WTC11 (cell line): Measurements from ENCODE around the gene ACACA. TPM values are rescaled to one million over a fixed set of nuclear protein-coding genes. Genes with fewer than 3 reads are reported as not detected.

Experiments used
- ATAC-seq: fragments of 200-7000 bp; cut with Tn5 transposase; 2 replicates; pipeline ENCODE4 v1.10.0; 2021; ENCODE audit warnings: mild to moderate bottlenecking, moderate library complexity
- CTCF ChIA-PET: fragments of 300-600 bp; sonication (Branson Sonifier 250); formaldehyde crosslinking; loops from one replicate; lab custom pipeline; 2021; ENCODE audit warnings: antibody characterized with exemption; lab: Charles Lee
- POLR2A ChIA-PET: fragments of 350-600 bp; sonication (Branson Sonifier 250); formaldehyde crosslinking; loops from one replicate; lab custom pipeline; 2021; ENCODE audit warnings: antibody characterized with exemption; lab: Charles Lee
- DNase-seq: peaks from one replicate; pipeline ENCODE4 v3.0.0; 2021; ENCODE audit warnings: low spot score
- H3K27ac Mint-ChIP-seq: 2 replicates; pipeline ENCODE4 v1.8.0; 2021; ENCODE audit warnings: mixed read lengths
- H3K27me3 Mint-ChIP-seq: 2 replicates; pipeline ENCODE4 v1.8.0; 2021; ENCODE audit warnings: low read depth, mild to moderate bottlenecking, moderate library complexity, mixed read lengths
- H3K36me3 Mint-ChIP-seq: 2 replicates; pipeline ENCODE4 v1.8.0; 2021; ENCODE audit warnings: mixed read lengths
- H3K4me1 Mint-ChIP-seq: 2 replicates; pipeline ENCODE4 v1.8.0; 2022; ENCODE audit warnings: mixed read lengths
- H3K4me3 Mint-ChIP-seq: 2 replicates; pipeline ENCODE4 v1.8.0; 2021; ENCODE audit warnings: mild to moderate bottlenecking, moderate library complexity, mixed read lengths
- H3K9me3 Mint-ChIP-seq: 2 replicates; pipeline ENCODE4 v1.8.0; 2021; ENCODE audit warnings: mixed read lengths
- ATF6 ChIP-seq: sonication (generic); formaldehyde crosslinking; IDR thresholded peaks from 2 replicates; pipeline ENCODE4 v1.8.1; 2023; ENCODE audit warnings: mild to moderate bottlenecking, missing genetic modification reagents
- CTCF ChIP-seq: fragments of 200-600 bp; IDR thresholded peaks from 2 replicates; pipeline ENCODE4 v1.8.0; 2022; ENCODE audit warnings: antibody characterized with exemption
- EMX1 ChIP-seq: fragments of 250-450 bp; sonication (Bioruptor Pico); IDR thresholded peaks from 2 replicates; pipeline ENCODE4 v1.8.0; 2021; ENCODE audit warnings: mild to moderate bottlenecking
- ESRRA ChIP-seq: sonication (generic); formaldehyde crosslinking; IDR thresholded peaks from 2 replicates; pipeline ENCODE4 v1.8.1; 2022; ENCODE audit warnings: mild to moderate bottlenecking, missing genetic modification reagents, borderline replicate concordance
- ETV6 ChIP-seq: sonication (generic); formaldehyde crosslinking; IDR thresholded peaks from 2 replicates; pipeline ENCODE4 v1.8.1; 2022; ENCODE audit warnings: mild to moderate bottlenecking, missing genetic modification reagents
- GABPB1 ChIP-seq: sonication (generic); formaldehyde crosslinking; IDR thresholded peaks from 2 replicates; pipeline ENCODE4 v1.8.1; 2023; ENCODE audit warnings: mild to moderate bottlenecking, missing genetic modification reagents
- HMGA2 ChIP-seq: fragments of 250-450 bp; sonication (Bioruptor Pico); IDR thresholded peaks from 2 replicates; pipeline ENCODE4 v1.4.0; 2021; ENCODE audit warnings: mild to moderate bottlenecking, moderate library complexity
- KAT7 ChIP-seq: sonication (generic); formaldehyde crosslinking; IDR thresholded peaks from 2 replicates; pipeline ENCODE4 v1.8.1; 2023; ENCODE audit warnings: missing genetic modification reagents, mild to moderate bottlenecking, borderline replicate concordance
- OVOL2 ChIP-seq: fragments of 250-450 bp; sonication (Bioruptor Pico); IDR thresholded peaks from 2 replicates; pipeline ENCODE4 v1.9.0; 2021; ENCODE audit warnings: mild to moderate bottlenecking, borderline replicate concordance
- RORB ChIP-seq: fragments of 250-450 bp; sonication (Bioruptor Pico); IDR thresholded peaks from 2 replicates; pipeline ENCODE4 v1.9.0; 2021; ENCODE audit warnings: mild to moderate bottlenecking
- TEAD4 ChIP-seq: sonication (generic); formaldehyde crosslinking; IDR thresholded peaks from 2 replicates; pipeline ENCODE4 v1.8.0; 2022; ENCODE audit warnings: mild to moderate bottlenecking, missing genetic modification reagents
- TP53 ChIP-seq: sonication (generic); formaldehyde crosslinking; IDR thresholded peaks from 2 replicates; pipeline ENCODE4 v1.8.1; 2023; ENCODE audit warnings: mild to moderate bottlenecking, missing genetic modification reagents
- ZNF232 ChIP-seq: sonication (generic); formaldehyde crosslinking; IDR thresholded peaks from 2 replicates; pipeline ENCODE4 v1.8.0; 2022; ENCODE audit warnings: mild to moderate bottlenecking, missing genetic modification reagents
- ZNF263 ChIP-seq: sonication (generic); formaldehyde crosslinking; IDR thresholded peaks from 2 replicates; pipeline ENCODE4 v1.8.1; 2022; ENCODE audit warnings: low read depth, mild to moderate bottlenecking, moderate library complexity, missing genetic modification reagents
- ZNF317 ChIP-seq: sonication (generic); formaldehyde crosslinking; IDR thresholded peaks from 2 replicates; pipeline ENCODE4 v1.8.1; 2023; ENCODE audit warnings: low read depth, mild to moderate bottlenecking, moderate library complexity, missing genetic modification reagents, borderline replicate concordance
- ZNF396 ChIP-seq: fragments of 250-450 bp; sonication (Bioruptor Pico); IDR thresholded peaks from 2 replicates; pipeline ENCODE4 v1.8.0; 2021; ENCODE audit warnings: mild to moderate bottlenecking, moderate library complexity, borderline replicate concordance
- ZNF416 ChIP-seq: fragments of 250-450 bp; sonication (Bioruptor Pico); IDR thresholded peaks from 2 replicates; pipeline ENCODE4 v1.9.0; 2021; ENCODE audit warnings: mild to moderate bottlenecking, inconsistent platforms
- ZNF671 ChIP-seq: fragments of 250-450 bp; sonication (Bioruptor Pico); IDR thresholded peaks from 2 replicates; pipeline ENCODE4 v1.8.0; 2021; ENCODE audit warnings: mild to moderate bottlenecking
- total RNA-seq: library from RNA; stranded (reverse); gene quantifications from 3 replicates; pipeline ENCODE4 v1.2.3, GENCODE V29; 2021
- TF ChIP-seq, protein P1 (sequence below): sonication (generic); formaldehyde crosslinking; IDR thresholded peaks from 2 replicates; pipeline ENCODE4 v1.8.1; 2023; ENCODE audit warnings: mild to moderate bottlenecking, moderate library complexity, missing genetic modification reagents

The ACACA gene
- total RNA-seq, 1 experiment from 2014 or later = 167 TPM

GRCh38 chr17:37047631-37048104, 359.0 kb downstream of the ACACA start:
- Mint-ChIP-seq H3K27me3 (no peaks in the 10 kb centered on the region), H3K4me3 (no peak overlapping the region), H3K36me3 (peaks cover 3% of the 10 kb centered on the region), H3K4me1 (peaks cover 57% of the 10 kb centered on the region), H3K9me3 (peaks cover 3% of the 10 kb centered on the region), H3K27ac (peak overlapping the region; percentile 82)
- CTCF ChIA-PET = interaction anchor here (0.6 to 3.5 kb wide), 47 partner anchors 9 to 456 kb away, joined by 3 to 30 read pairs (median 5); partner anchors contain the start of genes AATF, DHRS11, LHX1 and MRM1
- no peak for TF ChIP-seq ESRRA (CRISPR knock-in tag)
- peak; percentile 52; the same call in 1 of the 2 replicates for TF ChIP-seq ZNF263 (CRISPR knock-in tag)
- TF ChIP-seq CTCF = peak; percentile 85
- DNase-seq = peak; percentile 92
- peak; percentile 85 for ATAC-seq
- POLR2A ChIA-PET = no interaction called here

GRCh38 chr17:37045351-37045922, 361.2 kb downstream of the ACACA start:
- peaks cover 46% of the 10 kb centered on the region for H3K4me1 Mint-ChIP-seq

GRCh38 chr17:37043201-37043600, 363.4 kb downstream of the ACACA start:
- peak overlapping the region; percentile 92 for H3K27ac Mint-ChIP-seq

More at GRCh38 chr17:37045351-37045922, 361.2 kb downstream of the ACACA start:
- Mint-ChIP-seq H3K27me3 (no peaks in the 10 kb centered on the region), H3K4me3 (no peak overlapping the region), H3K36me3 (peaks cover 3% of the 10 kb centered on the region), H3K9me3 (peaks cover 3% of the 10 kb centered on the region), H3K27ac (peak overlapping the region; percentile 35)
- ATAC-seq (peak; percentile 42), DNase-seq (no peak)
- ChIA-PET CTCF (interaction anchor here (0.6 to 3.5 kb wide), 10 partner anchors 9 to 442 kb away, joined by 3 to 30 read pairs (median 10); partner anchors contain the start of gene AATF), POLR2A (no interaction called here)
- TF ChIP-seq GABPB1 (CRISPR knock-in tag) (no peak), TP53 (CRISPR knock-in tag) (no peak), ZNF317 (CRISPR knock-in tag) (no peak), ZNF232 (CRISPR knock-in tag) (no peak), HMGA2 (CRISPR knock-in tag) (no peak), ZNF263 (CRISPR knock-in tag) (no peak), RORB (CRISPR knock-in tag) (no peak), KAT7 (CRISPR knock-in tag) (no peak), ATF6 (CRISPR knock-in tag) (no peak), EMX1 (no peak), ETV6 (no peak), TEAD4 (CRISPR knock-in tag) (no peak), ZNF416 (CRISPR knock-in tag) (no peak), ZNF671 (CRISPR knock-in tag) (no peak), ZNF396 (CRISPR knock-in tag) (no peak)
- TF ChIP-seq, protein P1, sequence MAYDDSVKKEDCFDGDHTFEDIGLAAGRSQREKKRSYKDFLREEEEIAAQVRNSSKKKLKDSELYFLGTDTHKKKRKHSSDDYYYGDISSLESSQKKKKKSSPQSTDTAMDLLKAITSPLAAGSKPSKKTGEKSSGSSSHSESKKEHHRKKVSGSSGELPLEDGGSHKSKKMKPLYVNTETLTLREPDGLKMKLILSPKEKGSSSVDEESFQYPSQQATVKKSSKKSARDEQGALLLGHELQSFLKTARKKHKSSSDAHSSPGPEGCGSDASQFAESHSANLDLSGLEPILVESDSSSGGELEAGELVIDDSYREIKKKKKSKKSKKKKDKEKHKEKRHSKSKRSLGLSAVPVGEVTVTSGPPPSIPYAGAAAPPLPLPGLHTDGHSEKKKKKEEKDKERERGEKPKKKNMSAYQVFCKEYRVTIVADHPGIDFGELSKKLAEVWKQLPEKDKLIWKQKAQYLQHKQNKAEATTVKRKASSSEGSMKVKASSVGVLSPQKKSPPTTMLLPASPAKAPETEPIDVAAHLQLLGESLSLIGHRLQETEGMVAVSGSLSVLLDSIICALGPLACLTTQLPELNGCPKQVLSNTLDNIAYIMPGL (CRISPR knock-in tag) = no peak

More at GRCh38 chr17:37043201-37043600, 363.4 kb downstream of the ACACA start:
- POLR2A ChIA-PET = no interaction called here
- peaks cover 46% of the 10 kb centered on the region for H3K4me1 Mint-ChIP-seq
- H3K4me3 Mint-ChIP-seq = no peak overlapping the region
- no peak for DNase-seq
- CTCF ChIA-PET = interaction anchor here (0.6 kb wide), 1 partner anchor 440 kb away, joined by 3 read pairs; no protein-coding TSS in a partner anchor
- H3K36me3 Mint-ChIP-seq = peaks cover 3% of the 10 kb centered on the region
- no peak for ATAC-seq
- TF ChIP-seq OVOL2 (CRISPR knock-in tag) = no peak
- TF ChIP-seq, all 79 proteins: peak for 0
- Mint-ChIP-seq H3K27me3 (no peaks in the 10 kb centered on the region), H3K9me3 (peaks cover 3% of the 10 kb centered on the region)
